ENCODE measurements around the gene SSC5D. TPM values are rescaled to one million over a fixed set of nuclear protein-coding genes. Genes with fewer than 3 reads are reported as not detected.

Gene SSC5D
- total RNA-seq, 2 experiments from 2014 or later: 0.50 to 2.7 TPM

DNA sequence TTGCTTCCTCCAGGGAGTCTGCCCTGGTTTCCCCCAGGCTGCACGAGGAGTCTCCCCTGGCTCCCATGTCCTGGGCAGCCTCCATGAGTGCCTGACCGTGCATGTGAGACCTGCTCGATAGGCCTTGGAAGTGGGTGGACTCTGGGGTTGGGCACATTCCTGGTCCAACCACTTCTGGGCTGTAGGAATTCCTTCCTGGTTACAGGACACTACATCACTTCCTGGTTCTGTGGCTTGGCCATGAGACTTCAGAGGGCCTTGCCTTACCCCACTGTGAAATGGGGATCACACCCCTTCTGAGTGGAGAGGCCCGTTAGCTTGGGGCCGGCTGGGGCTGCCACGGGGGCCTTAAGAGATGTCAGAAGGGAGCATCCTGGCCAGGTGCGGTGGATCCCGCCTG, 15.8 kb upstream of the SSC5D start:
- Histone ChIP-seq H3K9me2 (ENCODE audit: insufficient read depth, low read length) (no peaks in the 10 kb centered on the region), H3K4me2 (ENCODE audit: low read length) (no peak overlapping the region), H3K4me1 (ENCODE audit: insufficient read depth, low read length, poor library complexity, severe bottlenecking) (peaks cover 10% of the 10 kb centered on the region), H3K79me2 (ENCODE audit: insufficient read depth, low read depth, low read length) (no peaks in the 10 kb centered on the region), H2AFZ (ENCODE audit: low read length) (no peak overlapping the region), H3K4me3 (ENCODE audit: low read depth, low read length, poor library complexity, severe bottlenecking) (no peak overlapping the region), H3K27ac (ENCODE audit: low read depth, low read length, poor library complexity, severe bottlenecking) (no peak overlapping the region), H3K36me3 (ENCODE audit: insufficient read depth, low read length) (no peaks in the 10 kb centered on the region), H3K9me3 (ENCODE audit: low read length) (no peaks in the 10 kb centered on the region), H4K20me1 (ENCODE audit: insufficient read depth, low read length) (no peaks in the 10 kb centered on the region)
- DNase-seq (ENCODE audit: low spot score): no peak
- TF ChIP-seq, protein P1, sequence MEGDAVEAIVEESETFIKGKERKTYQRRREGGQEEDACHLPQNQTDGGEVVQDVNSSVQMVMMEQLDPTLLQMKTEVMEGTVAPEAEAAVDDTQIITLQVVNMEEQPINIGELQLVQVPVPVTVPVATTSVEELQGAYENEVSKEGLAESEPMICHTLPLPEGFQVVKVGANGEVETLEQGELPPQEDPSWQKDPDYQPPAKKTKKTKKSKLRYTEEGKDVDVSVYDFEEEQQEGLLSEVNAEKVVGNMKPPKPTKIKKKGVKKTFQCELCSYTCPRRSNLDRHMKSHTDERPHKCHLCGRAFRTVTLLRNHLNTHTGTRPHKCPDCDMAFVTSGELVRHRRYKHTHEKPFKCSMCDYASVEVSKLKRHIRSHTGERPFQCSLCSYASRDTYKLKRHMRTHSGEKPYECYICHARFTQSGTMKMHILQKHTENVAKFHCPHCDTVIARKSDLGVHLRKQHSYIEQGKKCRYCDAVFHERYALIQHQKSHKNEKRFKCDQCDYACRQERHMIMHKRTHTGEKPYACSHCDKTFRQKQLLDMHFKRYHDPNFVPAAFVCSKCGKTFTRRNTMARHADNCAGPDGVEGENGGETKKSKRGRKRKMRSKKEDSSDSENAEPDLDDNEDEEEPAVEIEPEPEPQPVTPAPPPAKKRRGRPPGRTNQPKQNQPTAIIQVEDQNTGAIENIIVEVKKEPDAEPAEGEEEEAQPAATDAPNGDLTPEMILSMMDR (conservative IDR thresholded peaks at IDR 0.05; ENCODE audit: low read length): no peak
- TF ChIP-seq EZH2phosphoT487 (IDR thresholded peaks at IDR 0.05; ENCODE audit: borderline replicate concordance, low read depth, low read length): no peak
- no TSS peak for BruUV-seq (replicated peaks)
- CTCF ChIA-PET (ENCODE audit: unreplicated experiment): no interaction called here
- intact Hi-C loops (cut with micrococcal nuclease; ENCODE audit: unreplicated experiment): no loop called here
- POLR2A ChIA-PET: no interaction called here

DNA sequence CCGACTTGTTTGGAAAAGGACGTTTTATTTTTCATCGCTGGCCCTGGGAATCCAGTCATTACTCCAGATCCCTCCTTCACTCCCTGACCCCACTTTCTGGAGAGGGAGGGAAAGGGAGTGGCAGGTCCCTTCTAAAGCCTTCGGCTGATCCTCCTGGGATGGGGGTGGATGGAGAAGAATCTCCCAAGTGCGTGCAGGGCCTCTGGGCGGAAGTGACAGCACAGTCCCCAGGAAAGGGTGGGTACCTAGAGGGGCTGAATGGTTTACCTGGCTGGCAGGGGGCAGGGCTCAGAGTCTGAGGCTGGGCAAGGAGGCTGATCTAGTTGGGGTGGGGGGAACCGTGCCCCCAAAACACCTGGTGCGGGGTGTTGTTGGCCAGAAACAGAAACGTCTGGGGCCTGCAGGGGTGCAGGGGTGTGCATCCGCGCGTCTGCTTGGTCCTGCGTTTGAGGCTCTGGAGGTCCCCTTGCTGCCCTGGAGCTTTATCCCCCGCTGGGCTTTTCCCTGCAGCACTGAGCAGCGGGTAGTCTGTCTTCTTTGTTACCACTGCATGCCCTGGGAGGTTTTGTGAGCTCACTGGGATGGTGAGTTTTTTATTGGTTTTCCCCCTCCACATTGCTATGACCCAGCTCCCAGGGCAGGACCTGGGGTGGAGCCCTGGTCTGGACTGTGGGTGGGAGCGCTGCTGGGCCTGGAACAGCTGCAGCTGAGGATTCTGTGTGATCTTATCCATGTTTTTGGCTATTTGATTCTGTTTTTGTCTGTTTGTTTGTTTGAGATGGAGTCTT, 14.8 kb upstream of the SSC5D start:
- no peaks in the 10 kb centered on the region for H3K36me3 ChIP-seq (ENCODE audit: insufficient read depth, low read length)
- H3K9me2 ChIP-seq (ENCODE audit: insufficient read depth, low read length): no peaks in the 10 kb centered on the region
- H3K27ac ChIP-seq (ENCODE audit: low read depth, low read length, poor library complexity, severe bottlenecking): no peak overlapping the region
- CTCF ChIA-PET (ENCODE audit: unreplicated experiment): no interaction called here
- peaks cover 8% of the 10 kb centered on the region; the same call in 1 of the 2 replicates for H3K79me2 ChIP-seq (ENCODE audit: insufficient read depth, low read depth, low read length)
- TF ChIP-seq EZH2phosphoT487 (IDR thresholded peaks at IDR 0.05; ENCODE audit: borderline replicate concordance, low read depth, low read length): no peak
- TF ChIP-seq, protein P1 (conservative IDR thresholded peaks at IDR 0.05; ENCODE audit: low read length): no peak
- peaks cover 15% of the 10 kb centered on the region for H3K4me1 ChIP-seq (ENCODE audit: insufficient read depth, low read length, poor library complexity, severe bottlenecking)
- H4K20me1 ChIP-seq (ENCODE audit: insufficient read depth, low read length): no peaks in the 10 kb centered on the region
- H2AFZ ChIP-seq (ENCODE audit: low read length): no peak overlapping the region
- BruUV-seq (replicated peaks): no TSS peak
- DNase-seq (ENCODE audit: low spot score): no peak
- no peaks in the 10 kb centered on the region for H3K9me3 ChIP-seq (ENCODE audit: low read length)
- H3K4me2 ChIP-seq (ENCODE audit: low read length): no peak overlapping the region
- H3K4me3 ChIP-seq (ENCODE audit: low read depth, low read length, poor library complexity, severe bottlenecking): no peak overlapping the region
- POLR2A ChIA-PET: no interaction called here
- intact Hi-C loops (cut with micrococcal nuclease; ENCODE audit: unreplicated experiment): no loop called here

Data from OCI-LY7 (cell line).